Measurements from ENCODE around the gene FXYD1. TPM values are rescaled to one million over a fixed set of nuclear protein-coding genes. Genes with fewer than 3 reads are reported as not detected.

Gene FXYD1
- total RNA-seq, 1 experiment from 2014 or later = not detected

DNA sequence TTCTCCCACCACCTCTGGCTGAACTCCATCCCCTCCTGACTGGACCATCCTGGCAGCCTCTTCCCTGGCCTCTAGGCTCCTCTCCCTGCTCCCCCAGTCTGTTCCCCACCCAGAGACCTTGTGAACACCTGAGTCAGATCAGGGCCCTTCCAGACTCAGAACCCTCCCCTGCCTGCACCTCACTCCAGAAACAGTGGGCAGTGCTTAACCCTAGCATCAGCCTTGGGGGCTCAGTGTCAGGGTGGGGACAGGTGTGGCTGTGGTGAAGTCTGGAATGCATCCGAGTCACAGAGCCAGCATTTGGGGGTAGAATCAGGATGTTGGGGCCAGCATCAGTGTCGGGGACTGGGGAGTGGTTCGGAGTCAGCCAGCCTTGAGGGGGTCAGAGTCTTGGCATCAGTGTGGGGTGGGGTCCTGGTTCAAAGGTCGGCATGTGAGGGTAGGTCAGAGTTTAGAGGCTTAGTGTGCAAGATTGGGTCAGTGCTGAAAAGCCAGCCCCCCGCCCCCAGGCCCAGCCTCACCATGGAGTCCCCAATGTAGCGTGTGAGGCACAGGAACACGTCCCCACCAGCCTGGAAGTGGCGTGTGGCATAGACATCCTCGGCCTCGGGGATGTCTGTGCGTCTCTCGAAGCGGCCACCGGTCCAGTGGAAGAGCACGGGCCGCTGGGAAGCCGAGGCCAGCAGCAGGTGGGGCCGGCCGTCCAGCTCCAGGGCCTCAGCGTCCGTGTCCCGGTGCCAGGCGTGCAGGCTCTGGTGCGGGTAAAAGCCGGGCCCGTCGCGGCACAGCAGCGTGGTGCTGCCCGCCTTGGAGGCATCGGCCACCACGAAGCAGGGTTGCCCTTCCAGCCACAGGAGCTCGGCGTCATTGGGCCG, 12.6 kb upstream of the FXYD1 start:
- no peak overlapping the region for H3K27ac ChIP-seq (ENCODE audit: low read depth, low read length, poor library complexity, severe bottlenecking)
- no TSS peak for BruUV-seq (replicated peaks)
- H3K9me3 ChIP-seq (ENCODE audit: low read depth, low read length, poor library complexity, severe bottlenecking) = no peaks in the 10 kb centered on the region
- TF ChIP-seq, protein P1, sequence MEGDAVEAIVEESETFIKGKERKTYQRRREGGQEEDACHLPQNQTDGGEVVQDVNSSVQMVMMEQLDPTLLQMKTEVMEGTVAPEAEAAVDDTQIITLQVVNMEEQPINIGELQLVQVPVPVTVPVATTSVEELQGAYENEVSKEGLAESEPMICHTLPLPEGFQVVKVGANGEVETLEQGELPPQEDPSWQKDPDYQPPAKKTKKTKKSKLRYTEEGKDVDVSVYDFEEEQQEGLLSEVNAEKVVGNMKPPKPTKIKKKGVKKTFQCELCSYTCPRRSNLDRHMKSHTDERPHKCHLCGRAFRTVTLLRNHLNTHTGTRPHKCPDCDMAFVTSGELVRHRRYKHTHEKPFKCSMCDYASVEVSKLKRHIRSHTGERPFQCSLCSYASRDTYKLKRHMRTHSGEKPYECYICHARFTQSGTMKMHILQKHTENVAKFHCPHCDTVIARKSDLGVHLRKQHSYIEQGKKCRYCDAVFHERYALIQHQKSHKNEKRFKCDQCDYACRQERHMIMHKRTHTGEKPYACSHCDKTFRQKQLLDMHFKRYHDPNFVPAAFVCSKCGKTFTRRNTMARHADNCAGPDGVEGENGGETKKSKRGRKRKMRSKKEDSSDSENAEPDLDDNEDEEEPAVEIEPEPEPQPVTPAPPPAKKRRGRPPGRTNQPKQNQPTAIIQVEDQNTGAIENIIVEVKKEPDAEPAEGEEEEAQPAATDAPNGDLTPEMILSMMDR (conservative IDR thresholded peaks at IDR 0.05; ENCODE audit: low read depth, low read length) = no peak
- no peak for TF ChIP-seq EZH2 (IDR thresholded peaks at IDR 0.05; ENCODE audit: borderline replicate concordance, low read depth, low read length, poor library complexity, severe bottlenecking)
- H3K27me3 ChIP-seq (replicated peaks; ENCODE audit: insufficient read depth, low read depth, low read length, poor library complexity) = no peaks in the 10 kb centered on the region
- no peaks in the 10 kb centered on the region for H3K36me3 ChIP-seq (ENCODE audit: insufficient read depth, low read length, poor library complexity, severe bottlenecking)
- ChIA-PET CTCF (no interaction called here), POLR2A (ENCODE audit: low non-redundant PET) (no interaction called here)
- intact Hi-C loops (cut with micrococcal nuclease; ENCODE audit: unreplicated experiment) = no loop called here
- no peak for DNase-seq (ENCODE audit: low spot score)
- peaks cover 11% of the 10 kb centered on the region for H3K4me1 ChIP-seq (ENCODE audit: insufficient read depth, low read length, poor library complexity, severe bottlenecking)
- no peak overlapping the region for H3K4me3 ChIP-seq (ENCODE audit: low read depth, low read length, poor library complexity, severe bottlenecking)

DNA sequence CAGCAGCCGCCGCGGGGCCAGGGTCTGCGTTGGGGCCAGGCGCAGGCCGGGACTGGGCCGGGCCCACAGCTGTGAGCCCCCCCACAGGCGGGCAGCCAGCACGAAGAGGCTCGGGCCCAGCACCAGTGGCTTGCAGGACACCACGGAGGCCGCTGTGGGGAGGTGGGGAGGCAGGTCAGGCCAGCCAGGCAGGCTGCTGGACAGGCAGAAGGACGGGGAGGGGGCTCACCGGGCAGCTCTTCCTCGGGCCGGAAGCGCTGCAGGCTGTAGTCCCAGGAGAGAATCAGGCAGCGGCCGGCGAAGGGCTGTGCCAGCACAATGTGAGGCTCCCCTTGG, 12.0 kb upstream of the FXYD1 start:
- Histone ChIP-seq H3K27me3 (replicated peaks; ENCODE audit: insufficient read depth, low read depth, low read length, poor library complexity) (no peaks in the 10 kb centered on the region), H3K4me3 (ENCODE audit: low read depth, low read length, poor library complexity, severe bottlenecking) (no peak overlapping the region), H3K9me3 (ENCODE audit: low read depth, low read length, poor library complexity, severe bottlenecking) (no peaks in the 10 kb centered on the region), H3K27ac (ENCODE audit: low read depth, low read length, poor library complexity, severe bottlenecking) (no peak overlapping the region), H3K4me1 (ENCODE audit: insufficient read depth, low read length, poor library complexity, severe bottlenecking) (peaks cover 11% of the 10 kb centered on the region), H3K36me3 (ENCODE audit: insufficient read depth, low read length, poor library complexity, severe bottlenecking) (no peaks in the 10 kb centered on the region)
- DNase-seq (ENCODE audit: low spot score) = no peak
- ChIA-PET CTCF (no interaction called here), POLR2A (ENCODE audit: low non-redundant PET) (no interaction called here)
- intact Hi-C loops (cut with micrococcal nuclease; ENCODE audit: unreplicated experiment) = no loop called here
- BruUV-seq (replicated peaks) = no TSS peak
- TF ChIP-seq, protein P1 (conservative IDR thresholded peaks at IDR 0.05; ENCODE audit: low read depth, low read length) = no peak
- no peak for TF ChIP-seq EZH2 (IDR thresholded peaks at IDR 0.05; ENCODE audit: borderline replicate concordance, low read depth, low read length, poor library complexity, severe bottlenecking)

DNA sequence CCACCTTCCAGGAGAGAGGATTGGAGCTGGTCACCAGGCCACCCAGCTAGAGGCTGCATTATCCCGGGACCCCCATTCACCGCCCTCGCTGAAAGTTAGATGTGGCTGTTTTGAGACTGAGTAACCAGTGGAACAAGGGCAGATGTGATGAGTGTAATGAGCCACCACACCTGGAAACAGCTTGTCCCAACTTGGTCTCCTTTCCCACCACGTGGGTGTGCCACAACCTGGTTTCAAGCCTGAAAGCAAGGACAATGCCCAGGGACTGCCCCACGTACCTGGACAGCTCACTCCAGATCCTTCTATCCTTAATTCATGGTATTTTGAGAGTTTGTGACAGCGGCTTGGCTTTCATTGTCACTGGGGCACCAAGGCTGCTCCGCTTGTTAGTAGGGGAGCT, 10.8 kb upstream of the FXYD1 start:
- no peak for DNase-seq (ENCODE audit: low spot score)
- peaks cover 11% of the 10 kb centered on the region for H3K4me1 ChIP-seq (ENCODE audit: insufficient read depth, low read length, poor library complexity, severe bottlenecking)
- H3K27me3 ChIP-seq (replicated peaks; ENCODE audit: insufficient read depth, low read depth, low read length, poor library complexity) = no peaks in the 10 kb centered on the region
- TF ChIP-seq, protein P1 (conservative IDR thresholded peaks at IDR 0.05; ENCODE audit: low read depth, low read length) = no peak
- TF ChIP-seq EZH2 (IDR thresholded peaks at IDR 0.05; ENCODE audit: borderline replicate concordance, low read depth, low read length, poor library complexity, severe bottlenecking) = no peak
- H3K9me3 ChIP-seq (ENCODE audit: low read depth, low read length, poor library complexity, severe bottlenecking) = no peaks in the 10 kb centered on the region
- no peak overlapping the region for H3K4me3 ChIP-seq (ENCODE audit: low read depth, low read length, poor library complexity, severe bottlenecking)
- ChIA-PET CTCF (no interaction called here), POLR2A (ENCODE audit: low non-redundant PET) (no interaction called here)
- no peak overlapping the region for H3K27ac ChIP-seq (ENCODE audit: low read depth, low read length, poor library complexity, severe bottlenecking)
- H3K36me3 ChIP-seq (ENCODE audit: insufficient read depth, low read length, poor library complexity, severe bottlenecking) = no peaks in the 10 kb centered on the region
- intact Hi-C loops (cut with micrococcal nuclease; ENCODE audit: unreplicated experiment) = no loop called here
- no TSS peak for BruUV-seq (replicated peaks)

Measured in A673 (cell line).